HG03442 (cell line): ENCODE measurements around the gene SUSD1.
"Not testable (repeated sequence)": the region's sequence is repeated elsewhere in the genome, so short reads cannot be mapped to it uniquely, and the experiment has no call there.

Experiments used
- ATAC-seq: cut with Tn5 transposase; IDR thresholded peaks from one replicate; pipeline ENCODE4 v1.9.1; 2021; ENCODE audit warnings: mild to moderate bottlenecking, moderate library complexity; ENCODE audit not compliant: unreplicated experiment

Gene SUSD1

GRCh38 chr9:112174965-112175795, at the start of gene SUSD1:
Gene SUSD1, minus strand, starts transcription at chr9:112175297. Its CDS starts 62 bp downstream, at chr9:112175235.
- peak; percentile 48 for ATAC-seq

- peak; percentile 74 for ATAC-seq
Observed at GRCh38 chr9:112224401-112225289, 49.5 kb upstream of the SUSD1 start.

- peak; percentile 96 for ATAC-seq
Observed at GRCh38 chr9:112218908-112219307, 43.8 kb upstream of the SUSD1 start.

- no peak for ATAC-seq
Observed at GRCh38 chr9:112212926-112213325, 37.8 kb upstream of the SUSD1 start.

GRCh38 chr9:112207451-112207850, 32.4 kb upstream of the SUSD1 start:
- ATAC-seq, result no peak

- ATAC-seq, result no peak
Observed at GRCh38 chr9:112203536-112203935, 28.4 kb upstream of the SUSD1 start.

GRCh38 chr9:112200711-112201110, 25.6 kb upstream of the SUSD1 start:
- ATAC-seq, result no peak

- ATAC-seq, result no peak
Observed at GRCh38 chr9:112198646-112199045, 23.5 kb upstream of the SUSD1 start.

- no peak for ATAC-seq
Observed at GRCh38 chr9:112194969-112195431, 19.9 kb upstream of the SUSD1 start.

GRCh38 chr9:112193572-112194288, 18.6 kb upstream of the SUSD1 start:
- ATAC-seq, result no peak

GRCh38 chr9:112190320-112190719, 15.2 kb upstream of the SUSD1 start:
- ATAC-seq, result not testable (repeated sequence)

GRCh38 chr9:112188884-112189283, 13.8 kb upstream of the SUSD1 start:
- no peak for ATAC-seq

- ATAC-seq, result no peak
Observed at GRCh38 chr9:112187404-112187803, 12.3 kb upstream of the SUSD1 start.

GRCh38 chr9:112186695-112187094, 11.6 kb upstream of the SUSD1 start:
- no peak for ATAC-seq

- ATAC-seq, result no peak
Observed at GRCh38 chr9:112184946-112185345, 9.8 kb upstream of the SUSD1 start.

GRCh38 chr9:112184221-112184620, 9.1 kb upstream of the SUSD1 start:
- ATAC-seq, result no peak

- ATAC-seq, result no peak
Observed at GRCh38 chr9:112180387-112180881, 5.3 kb upstream of the SUSD1 start.

- no peak for ATAC-seq
Observed at GRCh38 chr9:112179816-112180215, 4.7 kb upstream of the SUSD1 start.

- ATAC-seq, result no peak
Observed at GRCh38 chr9:112176524-112176923, 1.4 kb upstream of the SUSD1 start.

- no peak for ATAC-seq
Observed at GRCh38 chr9:112175796-112176315, 759 bp upstream of the SUSD1 start.
